Tibial nerve (tissue), 4 donors: ENCODE results near the gene S100A4.
"Not testable (repeated sequence)": the region's sequence is repeated elsewhere in the genome, so short reads cannot be mapped to it uniquely, and the experiment has no call there.

Experiments
- EP300 ChIP-seq, 2 donors: sonication (generic); formaldehyde crosslinking; IDR thresholded peaks; one replicate each; pipeline ENCODE4 v1.6.1; 2017; ENCODE audit warnings: antibody characterized with exemption in 2 of 2, mild to moderate bottlenecking in 1 of 2
- POLR2A ChIP-seq, 2 donors: fragments of 450-650 bp; IDR thresholded peaks; one replicate each; pipeline ENCODE4 v1.6.1; 2017; ENCODE audit warnings: antibody characterized with exemption in 2 of 2, mild to moderate bottlenecking in 2 of 2, moderate library complexity in 2 of 2
- TF ChIP-seq, protein P1 (sequence below), 5 experiments: fragments of 200-600 bp in 3 of 5; fragments of 450-650 bp in 2 of 5; sonication (generic) in 3 of 5; IDR thresholded peaks; one replicate each; pipeline ENCODE4 v1.5.1; 2016 to 2019; ENCODE audit warnings: antibody characterized with exemption in 5 of 5, mild to moderate bottlenecking in 3 of 5, moderate library complexity in 2 of 5

DNA sequence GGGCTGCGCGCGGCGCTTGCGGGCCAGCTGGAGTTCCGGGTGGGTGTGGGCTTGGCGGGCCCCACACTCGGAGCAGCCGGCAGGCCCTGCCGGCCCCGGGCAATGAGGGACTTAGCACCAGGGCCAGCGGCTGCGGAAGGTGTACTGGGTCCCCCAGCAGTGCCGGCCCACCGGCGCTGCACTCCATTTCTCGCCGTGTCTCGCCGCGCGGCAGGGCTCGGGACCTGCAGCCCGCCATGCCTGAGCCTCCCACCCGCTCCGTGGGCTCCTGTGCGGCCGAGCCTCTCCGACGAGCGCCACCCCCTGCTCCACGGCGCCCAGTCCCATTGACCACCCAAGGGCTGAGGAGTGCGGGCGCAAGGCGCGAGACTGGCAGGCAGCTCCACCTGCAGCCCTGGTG lies 23.8 kb downstream of the S100A4 start:
- TF ChIP-seq, protein P1, sequence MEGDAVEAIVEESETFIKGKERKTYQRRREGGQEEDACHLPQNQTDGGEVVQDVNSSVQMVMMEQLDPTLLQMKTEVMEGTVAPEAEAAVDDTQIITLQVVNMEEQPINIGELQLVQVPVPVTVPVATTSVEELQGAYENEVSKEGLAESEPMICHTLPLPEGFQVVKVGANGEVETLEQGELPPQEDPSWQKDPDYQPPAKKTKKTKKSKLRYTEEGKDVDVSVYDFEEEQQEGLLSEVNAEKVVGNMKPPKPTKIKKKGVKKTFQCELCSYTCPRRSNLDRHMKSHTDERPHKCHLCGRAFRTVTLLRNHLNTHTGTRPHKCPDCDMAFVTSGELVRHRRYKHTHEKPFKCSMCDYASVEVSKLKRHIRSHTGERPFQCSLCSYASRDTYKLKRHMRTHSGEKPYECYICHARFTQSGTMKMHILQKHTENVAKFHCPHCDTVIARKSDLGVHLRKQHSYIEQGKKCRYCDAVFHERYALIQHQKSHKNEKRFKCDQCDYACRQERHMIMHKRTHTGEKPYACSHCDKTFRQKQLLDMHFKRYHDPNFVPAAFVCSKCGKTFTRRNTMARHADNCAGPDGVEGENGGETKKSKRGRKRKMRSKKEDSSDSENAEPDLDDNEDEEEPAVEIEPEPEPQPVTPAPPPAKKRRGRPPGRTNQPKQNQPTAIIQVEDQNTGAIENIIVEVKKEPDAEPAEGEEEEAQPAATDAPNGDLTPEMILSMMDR (IDR thresholded peaks at IDR 0.05), result not testable (repeated sequence)
- TF ChIP-seq EP300, POLR2A (IDR thresholded peaks at IDR 0.05): not testable (repeated sequence)
